Myocyte (in vitro differentiated cells): Measurements from ENCODE around the gene SCP2D1. TPM values are rescaled to one million over a fixed set of nuclear protein-coding genes. Genes with fewer than 3 reads are reported as not detected.

ENCODE experiments used
- DNase-seq: peaks from one replicate; pipeline ENCODE4 v3.0.0-alpha.2; 2012; ENCODE audit warnings: low read depth
- total RNA-seq: library from RNA; depleted of rRNA; stranded (reverse); fragments of >200 nt; gene quantifications from 2 replicates; pipeline ENCODE4 v1.2.3, GENCODE V29; 2014

Gene SCP2D1
- total RNA-seq, 1 donor from 2014 or later: not detected

GRCh38 chr20:18811904-18812303 lies 1.7 kb upstream of the SCP2D1 start:
- no peak for DNase-seq

- DNase-seq: no peak
These were observed 1.8 kb downstream of the SCP2D1 start for GRCh38 chr20:18815194-18815942.

GRCh38 chr20:18822832-18823231 lies 9.2 kb downstream of the SCP2D1 start:
- DNase-seq: no peak

GRCh38 chr20:18831830-18832499 lies 18.4 kb downstream of the SCP2D1 start:
- peak; percentile 5 for DNase-seq

GRCh38 chr20:18832546-18833200 lies 19.1 kb downstream of the SCP2D1 start:
- DNase-seq: no peak

GRCh38 chr20:18835466-18836256 lies 22.1 kb downstream of the SCP2D1 start:
- no peak for DNase-seq

GRCh38 chr20:18837718-18838117 lies 24.1 kb downstream of the SCP2D1 start:
- DNase-seq: no peak

GRCh38 chr20:18839507-18840247 lies 26.1 kb downstream of the SCP2D1 start:
- no peak for DNase-seq

- DNase-seq: no peak
These were observed 26.7 kb downstream of the SCP2D1 start for GRCh38 chr20:18840248-18840645.

GRCh38 chr20:18845017-18845416 lies 31.4 kb downstream of the SCP2D1 start:
- DNase-seq: no peak

- DNase-seq: no peak
These were observed 33.7 kb downstream of the SCP2D1 start for GRCh38 chr20:18847226-18847755.

GRCh38 chr20:18849131-18849530 lies 35.5 kb downstream of the SCP2D1 start:
- no peak for DNase-seq

- no peak for DNase-seq
These were observed 38.0 kb downstream of the SCP2D1 start for GRCh38 chr20:18851629-18852028.

GRCh38 chr20:18852318-18852717 lies 38.7 kb downstream of the SCP2D1 start:
- DNase-seq: no peak

- no peak for DNase-seq
These were observed 39.6 kb downstream of the SCP2D1 start for GRCh38 chr20:18853216-18853615.

- no peak for DNase-seq
These were observed 40.5 kb downstream of the SCP2D1 start for GRCh38 chr20:18853946-18854646.

- DNase-seq: no peak
These were observed 42.3 kb downstream of the SCP2D1 start for GRCh38 chr20:18855882-18856281.

GRCh38 chr20:18856873-18857272 lies 43.3 kb downstream of the SCP2D1 start:
- no peak for DNase-seq

GRCh38 chr20:18857640-18858039 lies 44.1 kb downstream of the SCP2D1 start:
- peak; percentile 1 for DNase-seq

GRCh38 chr20:18858816-18859215 lies 45.2 kb downstream of the SCP2D1 start:
- DNase-seq: no peak
